T-helper 1 cell (primary cell): ENCODE results near the gene HNMT.

Experiments used
- DNase-seq, 5 donors: peaks; one replicate each; pipeline ENCODE4 v3.0.0-alpha.2; 2012 to 2020

The HNMT gene

GRCh38 chr2:138061961-138062360 lies 97.7 kb downstream of the HNMT start:
- no peak for DNase-seq

GRCh38 chr2:138063181-138063580 lies 98.9 kb downstream of the HNMT start:
- no peak for DNase-seq
